Trophoblast cell (in vitro differentiated cells and primary cell): ENCODE results near the gene TCERG1L.
A peak's percentile ranks its signal among the peaks of the same experiment; 100 is the strongest.

Experiments used
- DNase-seq, 2 donors: peaks; one replicate each; pipeline ENCODE4 v3.0.0-alpha.2; 2016
- H2AFZ ChIP-seq: 2 replicates; pipeline ENCODE4 v1.6.1; 2013; ENCODE audit warnings: low read length, moderate library complexity, mild to moderate bottlenecking; ENCODE audit not compliant: insufficient read depth, poor library complexity
- H2AK5ac ChIP-seq: 2 replicates; pipeline ENCODE4 v1.6.1; 2013; ENCODE audit warnings: mild to moderate bottlenecking, low read length
- H2BK120ac ChIP-seq: 2 replicates; pipeline ENCODE4 v1.6.1; 2013; ENCODE audit warnings: low read length, mild to moderate bottlenecking, moderate library complexity; ENCODE audit not compliant: insufficient read depth, poor library complexity
- H2BK12ac ChIP-seq: 2 replicates; pipeline ENCODE4 v1.6.1; 2013; ENCODE audit warnings: mild to moderate bottlenecking, low read length, moderate library complexity
- H2BK5ac ChIP-seq: 2 replicates; pipeline ENCODE4 v1.6.1; 2013; ENCODE audit warnings: low read length, low read depth, moderate library complexity, mild to moderate bottlenecking; ENCODE audit not compliant: poor library complexity
- H3K14ac ChIP-seq: 2 replicates; pipeline ENCODE4 v1.6.1; 2013; ENCODE audit warnings: mild to moderate bottlenecking, low read length
- H3K18ac ChIP-seq: 2 replicates; pipeline ENCODE4 v1.6.1; 2013; ENCODE audit warnings: mild to moderate bottlenecking, low read length
- H3K23ac ChIP-seq: 2 replicates; pipeline ENCODE4 v1.6.1; 2013; ENCODE audit warnings: low read length
- H3K27ac ChIP-seq: 2 replicates; pipeline ENCODE4 v1.5.1; 2013; ENCODE audit warnings: low read depth, mild to moderate bottlenecking, inconsistent platforms, low read length, moderate library complexity
- H3K27me3 ChIP-seq: 2 replicates; pipeline ENCODE4 v1.6.1; 2013; ENCODE audit warnings: inconsistent platforms, mild to moderate bottlenecking, low read length, moderate library complexity; ENCODE audit not compliant: insufficient read depth
- H3K36me3 ChIP-seq, 2 experiments: 1 replicate in 1 of 2; 2 replicates in 1 of 2; pipeline ENCODE4 v1.6.1; 2013; ENCODE audit warnings: low read length in 2 of 2, mild to moderate bottlenecking in 2 of 2, moderate library complexity in 1 of 2; ENCODE audit not compliant: insufficient read depth in 2 of 2, control insufficient read depth in 1 of 2
- H3K4ac ChIP-seq: 2 replicates; pipeline ENCODE4 v1.6.1; 2013; ENCODE audit warnings: low read depth, mild to moderate bottlenecking, low read length, moderate library complexity
- H3K4me1 ChIP-seq, 2 experiments: 1 replicate in 1 of 2; 2 replicates in 1 of 2; pipeline ENCODE4 v1.6.1; 2013; ENCODE audit warnings: low read length in 2 of 2, mild to moderate bottlenecking in 2 of 2, moderate library complexity in 1 of 2; ENCODE audit not compliant: insufficient read depth in 2 of 2, control insufficient read depth in 1 of 2
- H3K4me2 ChIP-seq: 2 replicates; pipeline ENCODE4 v1.6.1; 2013; ENCODE audit warnings: inconsistent platforms, mild to moderate bottlenecking, low read length, moderate library complexity
- H3K4me3 ChIP-seq: 2 replicates; pipeline ENCODE4 v1.5.1; 2013; ENCODE audit warnings: mild to moderate bottlenecking, low read depth, low read length, inconsistent platforms
- H3K79me1 ChIP-seq: one replicate; pipeline ENCODE4 v1.6.1; 2013; ENCODE audit warnings: low read length
- H3K79me2 ChIP-seq: 2 replicates; pipeline ENCODE4 v1.6.1; 2013; ENCODE audit warnings: low read length, mild to moderate bottlenecking; ENCODE audit not compliant: control insufficient read depth, insufficient read depth, poor library complexity
- H3K9ac ChIP-seq: 2 replicates; pipeline ENCODE4 v1.6.1; 2013; ENCODE audit warnings: mild to moderate bottlenecking, low read length
- H3K9me3 ChIP-seq: 2 replicates; pipeline ENCODE4 v1.6.1; 2013; ENCODE audit warnings: low read depth, mild to moderate bottlenecking, control low read depth, inconsistent platforms, low read length; ENCODE audit not compliant: insufficient read depth
- H4K12ac ChIP-seq: 2 replicates; pipeline ENCODE4 v1.6.1; 2013; ENCODE audit warnings: low read depth, mild to moderate bottlenecking, low read length, moderate library complexity
- H4K8ac ChIP-seq: 2 replicates; pipeline ENCODE4 v1.6.1; 2013; ENCODE audit warnings: low read depth, mild to moderate bottlenecking, low read length, moderate library complexity
- H4K91ac ChIP-seq: one replicate; pipeline ENCODE4 v1.6.1; 2013; ENCODE audit warnings: low read depth, mild to moderate bottlenecking, low read length, moderate library complexity
- WGBS: extraction: QIAGEN DNeasy Blood & Tissue Kit; methylation state at CpG from one replicate; pipeline ENCODE4 v1.1.7; 2013; ENCODE audit warnings: missing lambda C conversion rate; ENCODE audit not compliant: insufficient read length, insufficient coverage; ENCODE audit errors: extremely low coverage; 5-methylcytosine and 5-hydroxymethylcytosine counted together

The TCERG1L gene

GRCh38 chr10:131188494-131188893 lies 123.0 kb downstream of the TCERG1L start:
- Histone ChIP-seq H3K27me3 (no peaks in the 10 kb centered on the region), H4K12ac (no peak overlapping the region), H4K8ac (no peak overlapping the region), H3K36me3 (no peaks in the 10 kb centered on the region), H2BK120ac (no peak overlapping the region), H3K4ac (no peak overlapping the region), H3K4me1 (no peaks in the 10 kb centered on the region), H3K79me1 (no peaks in the 10 kb centered on the region), H2AK5ac (no peak overlapping the region), H3K23ac (no peak overlapping the region), H3K4me3 (no peak overlapping the region), H2BK12ac (no peak overlapping the region), H3K9me3 (peaks cover 2% of the 10 kb centered on the region), H2BK5ac (no peak overlapping the region), H3K14ac (no peak overlapping the region), H3K18ac (no peak overlapping the region), H3K79me2 (no peaks in the 10 kb centered on the region), H3K4me2 (no peak overlapping the region), H3K9ac (no peak overlapping the region), H3K27ac (no peak overlapping the region), H2AFZ (no peak overlapping the region), H4K91ac (no peak overlapping the region)
- no CpG with 5 or more reads among the region's 4 CpGs for WGBS
- DNase-seq = no peak

GRCh38 chr10:131187926-131188325 lies 123.6 kb downstream of the TCERG1L start:
- H4K8ac ChIP-seq = no peak overlapping the region
- H3K9me3 ChIP-seq = peaks cover 2% of the 10 kb centered on the region
- no peak overlapping the region for H3K9ac ChIP-seq
- no peak overlapping the region for H3K4me3 ChIP-seq
- H4K12ac ChIP-seq = no peak overlapping the region
- no peak overlapping the region for H3K4ac ChIP-seq
- H3K36me3 ChIP-seq = no peaks in the 10 kb centered on the region
- H3K27ac ChIP-seq = no peak overlapping the region
- no peak overlapping the region for H3K4me2 ChIP-seq
- no peak overlapping the region for H3K23ac ChIP-seq
- H4K91ac ChIP-seq = no peak overlapping the region
- no peak overlapping the region for H2AFZ ChIP-seq
- H2BK5ac ChIP-seq = no peak overlapping the region
- no CpG with 5 or more reads among the region's 7 CpGs for whole genome bisulfite sequencing
- no peak overlapping the region for H3K18ac ChIP-seq
- no peak overlapping the region for H2BK120ac ChIP-seq
- H2BK12ac ChIP-seq = no peak overlapping the region
- H2AK5ac ChIP-seq = no peak overlapping the region
- no peak overlapping the region for H3K14ac ChIP-seq
- no peaks in the 10 kb centered on the region for H3K27me3 ChIP-seq
- no peaks in the 10 kb centered on the region for H3K79me2 ChIP-seq
- H3K4me1 ChIP-seq = no peaks in the 10 kb centered on the region
- no peaks in the 10 kb centered on the region for H3K79me1 ChIP-seq
- DNase-seq = no peak

GRCh38 chr10:131187274-131187673 lies 124.2 kb downstream of the TCERG1L start:
- Histone ChIP-seq H3K36me3 (no peaks in the 10 kb centered on the region), H3K14ac (no peak overlapping the region), H3K27me3 (no peaks in the 10 kb centered on the region), H3K4me3 (no peak overlapping the region), H3K79me2 (no peaks in the 10 kb centered on the region), H2AFZ (no peak overlapping the region), H3K4me1 (no peaks in the 10 kb centered on the region), H3K9ac (no peak overlapping the region), H3K4me2 (no peak overlapping the region), H2BK12ac (no peak overlapping the region), H4K91ac (no peak overlapping the region), H3K4ac (no peak overlapping the region), H3K18ac (no peak overlapping the region), H2BK120ac (no peak overlapping the region), H3K9me3 (peaks cover 2% of the 10 kb centered on the region), H4K12ac (no peak overlapping the region), H4K8ac (no peak overlapping the region), H2BK5ac (no peak overlapping the region), H3K27ac (no peak overlapping the region), H3K79me1 (no peaks in the 10 kb centered on the region), H3K23ac (no peak overlapping the region), H2AK5ac (no peak overlapping the region)
- DNase-seq = no peak
- WGBS = no CpG with 5 or more reads among the region's 7 CpGs

GRCh38 chr10:131186547-131187253 lies 124.8 kb downstream of the TCERG1L start:
- Histone ChIP-seq H3K27me3 (no peaks in the 10 kb centered on the region), H4K12ac (peak overlapping the region; percentile 40), H3K79me2 (no peaks in the 10 kb centered on the region), H3K4me1 (no peaks in the 10 kb centered on the region), H3K36me3 (no peaks in the 10 kb centered on the region), H2BK120ac (no peak overlapping the region), H3K23ac (no peak overlapping the region), H3K4me3 (no peak overlapping the region), H4K8ac (no peak overlapping the region), H2AK5ac (no peak overlapping the region), H3K9me3 (peaks cover 4% of the 10 kb centered on the region), H2BK12ac (no peak overlapping the region), H2BK5ac (no peak overlapping the region), H3K4ac (no peak overlapping the region), H3K27ac (no peak overlapping the region), H3K4me2 (no peak overlapping the region), H3K9ac (no peak overlapping the region), H2AFZ (no peak overlapping the region), H3K14ac (no peak overlapping the region), H3K18ac (no peak overlapping the region), H3K79me1 (no peaks in the 10 kb centered on the region), H4K91ac (no peak overlapping the region)
- DNase-seq = no peak
- WGBS = no CpG with 5 or more reads among the region's 12 CpGs
